Activated naive CD4-positive, alpha-beta T cell treated with anti-CD3 and anti-CD28 coated beads, Interleukin-2, amount 50 U/mL, for 72 hours (primary cell): ENCODE measurements around the gene SPSB1. TPM values are rescaled to one million over a fixed set of nuclear protein-coding genes. Genes with fewer than 3 reads are reported as not detected.
A peak's percentile ranks its signal among the peaks of the same experiment; 100 is the strongest.

Experiments used
- ATAC-seq, 2 donors: fragments of 150-1000 bp; cut with Tn5 transposase; 2 replicates each; pipeline ENCODE4 v1.10.0; 2021; ENCODE audit warnings: mild to moderate bottlenecking in 2 of 2, moderate library complexity in 2 of 2
- DNase-seq, 2 donors: peaks; one replicate each; pipeline ENCODE4 v3.0.0; 2021 to 2022; ENCODE audit warnings: low spot score in 2 of 2
- H3K27ac Mint-ChIP-seq, 2 donors: one replicate each; pipeline ENCODE4 v1.8.0; 2022; ENCODE audit warnings: mild to moderate bottlenecking in 2 of 2, mixed read lengths in 2 of 2
- H3K36me3 Mint-ChIP-seq, 2 donors: one replicate each; pipeline ENCODE4 v1.8.0; 2022; ENCODE audit warnings: mixed read lengths in 2 of 2
- H3K9me3 Mint-ChIP-seq, 2 donors: one replicate each; pipeline ENCODE4 v1.8.0; 2022; ENCODE audit warnings: mixed read lengths in 2 of 2
- total RNA-seq, 2 donors: library from RNA; stranded (reverse); gene quantifications; one replicate each; pipeline ENCODE4 v1.2.3, GENCODE V29; 2022

SPSB1 gene
- total RNA-seq, 2 donors from 2014 or later, result 3.8 to 12.6 TPM

DNA sequence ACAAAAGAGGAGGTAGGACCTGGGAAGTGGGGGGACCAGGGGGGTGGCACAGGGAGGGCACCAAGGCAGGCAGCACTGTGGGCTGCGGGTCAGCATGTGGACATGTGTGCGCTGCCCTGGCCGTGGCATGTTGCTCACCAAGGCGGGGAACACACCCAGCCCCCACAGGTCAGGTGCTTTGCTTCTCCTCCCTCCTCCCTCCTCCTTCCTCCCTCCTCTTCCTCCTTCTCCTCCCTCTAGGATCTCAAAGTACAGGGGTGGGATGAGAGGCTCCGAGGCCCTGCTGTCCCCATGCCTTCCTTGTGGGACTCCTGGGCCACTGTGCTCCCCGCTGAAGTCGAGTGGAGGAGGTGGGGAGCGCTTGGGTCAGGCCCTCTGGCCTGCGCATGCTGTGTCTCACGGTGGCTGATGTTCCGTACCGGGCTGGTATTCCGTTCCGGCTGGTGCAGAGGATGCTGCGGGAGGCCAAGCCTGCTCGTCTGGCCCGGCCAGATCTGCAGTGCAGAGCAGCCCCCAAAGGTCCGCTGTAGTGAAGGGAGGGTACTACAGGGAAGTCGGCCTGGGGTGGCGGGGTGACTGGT lies 26.6 kb downstream of the SPSB1 start:
- DNase-seq (no peak), ATAC-seq (no peak)
- Mint-ChIP-seq H3K9me3 (no peaks in the 10 kb centered on the region), H3K36me3 (no peaks in the 10 kb centered on the region), H3K27ac (no peak overlapping the region)

DNA sequence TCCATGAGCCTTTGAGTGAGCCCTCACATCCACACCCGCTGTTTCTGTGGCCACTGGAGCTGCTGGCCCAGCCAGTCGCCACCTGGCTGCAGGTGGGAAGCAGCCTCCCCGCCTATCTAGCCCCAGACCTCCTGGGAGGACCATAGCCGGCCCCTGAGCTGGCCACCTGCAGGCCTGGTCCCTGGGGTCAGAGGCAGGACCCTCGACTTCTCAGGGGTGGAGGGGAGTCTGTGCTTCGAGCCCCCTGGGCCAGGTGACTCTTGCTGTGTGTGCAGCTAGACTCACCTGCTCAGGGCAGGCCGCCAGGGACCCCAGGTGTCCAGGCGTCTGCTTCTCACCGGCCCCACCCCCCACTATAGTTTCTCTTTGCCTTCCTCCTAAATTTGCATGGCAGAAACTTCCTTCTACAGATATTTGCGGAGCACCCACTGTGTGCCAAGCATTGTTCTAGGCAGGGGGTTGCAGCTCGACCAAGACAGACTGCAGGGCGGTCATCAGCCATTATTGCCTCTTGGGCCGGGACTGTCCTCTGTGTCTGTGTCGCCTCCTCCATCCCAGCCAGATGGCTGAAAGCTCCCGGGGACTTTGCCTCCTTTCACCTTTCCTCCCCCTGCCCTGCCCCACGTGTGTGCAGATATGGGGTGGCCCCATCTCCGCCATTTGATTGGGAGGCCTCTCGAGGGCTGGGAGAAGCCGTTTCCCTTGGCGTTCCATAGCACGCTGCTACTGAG lies 27.3 kb downstream of the SPSB1 start:
- DNase-seq (no peak), ATAC-seq (no peak)
- H3K9me3 Mint-ChIP-seq, result no peaks in the 10 kb centered on the region
- H3K27ac Mint-ChIP-seq, result no peak overlapping the region
- no peaks in the 10 kb centered on the region for H3K36me3 Mint-ChIP-seq

GRCh38 chr1:9320520-9321479 lies 28.1 kb downstream of the SPSB1 start:
- H3K36me3 Mint-ChIP-seq, result no peaks in the 10 kb centered on the region
- H3K27ac Mint-ChIP-seq, result peak overlapping the region in 1 of 2 donors; percentile 86
- no peaks in the 10 kb centered on the region for H3K9me3 Mint-ChIP-seq
- ATAC-seq, result no peak
- DNase-seq, result no peak

DNA sequence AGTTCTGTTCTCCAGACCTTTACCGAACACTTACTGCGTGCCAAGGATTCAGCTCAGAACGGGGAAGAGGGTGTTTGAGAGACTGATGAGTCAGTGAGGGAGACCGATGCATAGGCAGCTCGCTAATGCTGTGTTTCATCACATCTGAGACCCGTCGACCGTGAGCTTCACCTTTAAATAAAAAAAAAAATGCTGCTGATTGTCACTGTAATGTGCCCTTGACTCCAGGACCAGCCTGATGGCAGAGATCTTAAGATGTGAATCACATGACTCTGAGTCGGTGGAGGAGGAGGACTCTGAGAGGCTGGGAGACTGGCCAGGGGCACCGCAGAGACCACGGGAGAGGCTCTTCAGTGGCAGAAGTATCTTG lies 28.8 kb downstream of the SPSB1 start:
- no peaks in the 10 kb centered on the region for H3K9me3 Mint-ChIP-seq
- no peak overlapping the region for H3K27ac Mint-ChIP-seq
- no peak for DNase-seq
- no peak for ATAC-seq
- H3K36me3 Mint-ChIP-seq, result no peaks in the 10 kb centered on the region

DNA sequence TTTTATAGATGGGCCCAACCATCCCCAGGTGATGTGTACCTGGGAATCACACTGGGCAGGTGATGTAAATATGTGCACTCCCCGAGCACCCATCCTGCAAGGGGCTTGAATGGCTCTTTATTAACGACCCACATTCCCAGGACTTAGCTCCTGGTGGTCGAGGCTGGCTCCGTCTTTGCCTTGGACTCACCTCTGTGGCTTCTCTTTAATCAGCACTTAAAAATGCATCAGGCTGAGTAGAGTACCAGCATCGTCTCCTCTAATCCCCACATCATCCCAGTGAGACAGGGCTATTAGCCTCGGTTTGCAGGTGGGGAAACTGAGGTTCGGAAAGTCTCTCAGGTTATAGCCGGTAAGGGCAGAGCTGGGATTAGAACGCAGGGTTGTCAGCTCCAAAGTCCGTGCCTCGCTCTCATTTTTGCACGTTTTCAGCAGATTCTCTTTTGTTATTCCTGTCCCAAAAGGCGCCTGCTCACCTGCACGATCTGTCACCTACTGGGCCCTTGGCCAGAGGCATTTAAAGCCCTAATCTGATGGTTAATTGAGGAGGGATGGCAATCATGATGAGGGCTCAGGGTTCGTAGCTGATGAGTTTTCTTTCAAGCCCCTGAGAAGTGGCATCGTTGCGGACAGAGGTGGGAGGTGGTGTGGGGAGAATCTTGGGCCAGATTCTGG lies 29.4 kb downstream of the SPSB1 start:
- DNase-seq, result no peak
- ATAC-seq, result no peak
- Mint-ChIP-seq H3K9me3 (no peaks in the 10 kb centered on the region), H3K36me3 (no peaks in the 10 kb centered on the region), H3K27ac (no peak overlapping the region)

GRCh38 chr1:9322661-9323244 lies 30.1 kb downstream of the SPSB1 start:
- ATAC-seq (no peak), DNase-seq (no peak)
- Mint-ChIP-seq H3K27ac (no peak overlapping the region), H3K9me3 (no peaks in the 10 kb centered on the region), H3K36me3 (no peaks in the 10 kb centered on the region)

- H3K27ac Mint-ChIP-seq, result no peak overlapping the region
- DNase-seq, result no peak
- H3K9me3 Mint-ChIP-seq, result no peaks in the 10 kb centered on the region
- no peaks in the 10 kb centered on the region for H3K36me3 Mint-ChIP-seq
- no peak for ATAC-seq
Measured at GRCh38 chr1:9324246-9325096, 31.8 kb downstream of the SPSB1 start.

GRCh38 chr1:9326596-9326995 lies 33.9 kb downstream of the SPSB1 start:
- DNase-seq, result no peak
- H3K27ac Mint-ChIP-seq, result no peak overlapping the region
- H3K9me3 Mint-ChIP-seq, result no peaks in the 10 kb centered on the region
- H3K36me3 Mint-ChIP-seq, result no peaks in the 10 kb centered on the region
- no peak for ATAC-seq

DNA sequence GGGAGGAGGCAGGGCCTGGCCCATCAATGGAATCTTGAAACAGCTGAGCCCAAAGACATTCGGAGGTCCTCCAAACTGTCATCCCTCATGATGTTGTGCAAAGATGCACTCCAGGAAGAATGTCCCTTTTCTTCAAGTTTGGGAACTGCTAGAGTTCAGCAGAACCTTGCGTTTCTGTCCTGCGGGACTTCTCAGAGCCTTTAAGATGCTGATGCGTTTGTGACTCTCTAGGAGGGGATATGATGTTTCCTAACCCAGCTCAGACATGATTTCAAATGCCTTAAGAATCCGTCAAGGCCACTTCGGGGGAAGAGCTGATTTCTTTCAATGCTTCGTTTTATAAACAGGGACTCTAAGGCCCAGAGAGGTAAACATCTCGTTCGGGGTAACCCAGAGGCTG lies 35.5 kb downstream of the SPSB1 start:
- no peak for ATAC-seq
- H3K36me3 Mint-ChIP-seq, result no peaks in the 10 kb centered on the region

GRCh38 chr1:9328715-9329114 lies 36.0 kb downstream of the SPSB1 start:
- DNase-seq (no peak), ATAC-seq (no peak)
- Mint-ChIP-seq H3K27ac (peak overlapping the region in 1 of 2 donors; percentile 24), H3K36me3 (no peaks in the 10 kb centered on the region), H3K9me3 (no peaks in the 10 kb centered on the region)

More for the DNA sequence above, 35.5 kb downstream of the SPSB1 start:
- DNase-seq, result no peak
- H3K9me3 Mint-ChIP-seq, result no peaks in the 10 kb centered on the region
- H3K27ac Mint-ChIP-seq, result no peak overlapping the region

DNA sequence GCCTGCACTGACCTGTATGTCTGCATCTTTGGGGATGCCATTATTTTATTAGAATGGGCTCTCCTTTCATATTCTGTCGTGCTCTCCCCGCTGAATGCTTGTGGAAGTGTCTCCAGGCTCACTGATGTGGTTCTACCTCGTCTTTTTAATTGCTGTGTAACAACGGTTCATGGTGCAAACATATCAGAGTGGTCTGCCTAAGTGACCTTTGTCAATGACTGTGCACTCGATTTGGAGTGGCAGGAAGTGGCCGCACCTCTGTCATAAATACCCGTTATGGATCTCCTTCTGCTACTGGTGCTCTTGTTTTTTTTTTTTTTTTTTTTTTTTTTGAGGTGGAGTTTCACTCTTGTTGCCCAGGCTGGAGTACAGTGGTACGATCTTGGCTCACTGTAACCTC lies 38.3 kb downstream of the SPSB1 start:
- no peak for ATAC-seq
- Mint-ChIP-seq H3K36me3 (no peaks in the 10 kb centered on the region), H3K27ac (no peak overlapping the region), H3K9me3 (no peaks in the 10 kb centered on the region)
- DNase-seq, result no peak

- Mint-ChIP-seq H3K9me3 (no peaks in the 10 kb centered on the region), H3K36me3 (no peaks in the 10 kb centered on the region), H3K27ac (no peak overlapping the region)
- no peak for ATAC-seq
- DNase-seq, result no peak
Measured at GRCh38 chr1:9331558-9332346, 39.1 kb downstream of the SPSB1 start.

- ATAC-seq (no peak), DNase-seq (no peak)
- Mint-ChIP-seq H3K36me3 (no peaks in the 10 kb centered on the region), H3K27ac (peak overlapping the region in 1 of 2 donors; percentile 57), H3K9me3 (no peaks in the 10 kb centered on the region)
Measured at GRCh38 chr1:9332513-9333143, 39.9 kb downstream of the SPSB1 start.

DNA sequence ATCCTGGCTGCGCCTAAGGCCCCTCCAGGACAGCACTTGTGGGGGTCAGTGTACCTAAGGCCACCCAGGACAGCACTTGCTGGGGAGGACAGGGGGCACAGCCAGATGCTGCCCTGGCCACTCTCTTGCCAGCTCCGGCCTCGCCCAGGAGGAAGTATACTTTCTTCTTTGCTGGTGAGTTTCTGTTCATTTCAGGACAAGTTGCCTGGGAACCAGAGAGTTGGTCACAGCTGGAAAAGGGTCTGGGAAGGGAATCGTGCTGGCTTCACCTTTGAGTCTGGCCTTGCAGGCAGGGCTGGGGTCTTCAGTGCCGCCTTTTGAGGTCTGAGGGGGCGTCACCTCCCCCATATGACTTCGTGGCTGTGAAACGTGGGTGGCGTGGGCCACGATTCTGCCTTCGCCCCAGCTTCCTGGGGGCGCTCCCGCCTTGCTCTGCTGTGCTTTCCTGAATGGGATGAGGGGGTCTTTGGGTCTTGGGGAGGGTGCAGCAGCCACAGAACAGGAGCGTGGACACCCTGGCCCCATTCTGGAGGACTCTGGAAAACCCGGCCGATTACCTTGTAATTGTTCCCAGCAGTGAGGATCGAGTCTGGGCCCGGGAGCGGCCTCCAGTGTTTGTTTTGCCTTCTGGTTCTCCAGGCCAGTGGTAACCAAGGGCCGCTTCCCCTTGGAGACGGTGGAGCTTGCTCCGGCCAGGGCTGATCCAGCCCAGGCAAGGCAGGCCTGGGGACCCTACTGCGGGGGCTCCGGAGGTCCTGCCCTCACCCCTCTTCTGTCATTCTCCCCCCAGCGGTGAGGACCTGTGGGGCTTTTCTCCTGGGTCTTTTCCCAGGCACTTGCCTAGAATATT lies 45.9 kb downstream of the SPSB1 start:
- ATAC-seq (no peak), DNase-seq (no peak)
- Mint-ChIP-seq H3K27ac (peak overlapping the region in 1 of 2 donors; percentile 44), H3K36me3 (no peaks in the 10 kb centered on the region), H3K9me3 (no peaks in the 10 kb centered on the region)
